Placental pericyte (primary cell): ENCODE results near the gene SLC12A3. TPM values are rescaled to one million over a fixed set of nuclear protein-coding genes. Genes with fewer than 3 reads are reported as not detected.
A peak's percentile ranks its signal among the peaks of the same experiment; 100 is the strongest.

Experiments
- small RNA-seq: library from RNA; depleted of rRNA; stranded (forward); fragments of <200 nt; gene quantifications from one replicate; pipeline ENCODE3, GENCODE V24; 2012; ENCODE audit warnings: low replicate concordance
- total RNA-seq: library from RNA; depleted of rRNA; stranded (reverse); fragments of >200 nt; gene quantifications from 2 replicates; pipeline ENCODE4 v1.2.3, GENCODE V29; 2012

Gene SLC12A3
- not detected in 2 replicates for total RNA-seq

DNA sequence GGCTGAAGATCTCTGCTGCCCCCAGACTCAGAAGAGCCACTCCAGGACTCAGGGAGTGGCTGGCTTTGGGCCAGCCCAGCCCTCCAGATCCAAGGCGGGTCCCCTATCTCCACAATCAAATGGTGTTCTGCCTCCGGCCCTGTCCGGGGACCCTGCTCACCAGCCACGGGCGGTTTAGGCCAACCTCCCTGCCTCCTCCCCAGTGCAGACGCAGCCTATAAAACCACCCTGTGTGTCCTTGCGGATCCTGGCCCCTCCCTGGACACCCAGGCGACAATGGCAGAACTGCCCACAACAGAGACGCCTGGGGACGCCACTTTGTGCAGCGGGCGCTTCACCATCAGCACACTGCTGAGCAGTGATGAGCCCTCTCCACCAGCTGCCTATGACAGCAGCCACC lies at the start of gene SLC12A3:
SLC12A3 (plus strand) TSS at position 248 of the 400 bp plus-strand sequence; CDS start at position 277, 29 bp downstream.

GRCh38 chr16:56931892-56932720 lies 67.1 kb downstream of the SLC12A3 start, which contains the start of gene HERPUD1:
HERPUD1 (plus strand) TSS chr16:56932142; CDS start chr16:56932245, 103 bp downstream.

DNA sequence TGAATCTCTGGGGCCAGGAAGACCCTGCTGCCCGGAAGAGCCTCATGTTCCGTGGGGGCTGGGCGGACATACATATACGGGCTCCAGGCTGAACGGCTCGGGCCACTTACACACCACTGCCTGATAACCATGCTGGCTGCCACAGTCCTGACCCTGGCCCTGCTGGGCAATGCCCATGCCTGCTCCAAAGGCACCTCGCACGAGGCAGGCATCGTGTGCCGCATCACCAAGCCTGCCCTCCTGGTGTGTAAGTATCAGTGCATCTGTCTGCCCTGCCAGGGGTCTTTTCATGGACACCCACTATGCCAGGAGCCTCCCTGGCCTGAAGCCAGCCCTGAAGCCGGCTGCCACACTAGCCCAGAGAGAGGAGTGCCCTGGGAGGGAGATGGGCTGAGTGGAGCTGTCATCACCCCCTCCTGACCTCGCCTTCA lies 96.9 kb downstream of the SLC12A3 start, which contains the start of gene CETP:
CETP (plus strand) TSS at position 100 of the 431 bp plus-strand sequence; CDS start at position 130, 30 bp downstream.

Small RNA genes within 50 kb of the gene (small RNA-seq; reads per million reads assigned to genes)
- gene MIR138-2, result 12.1 reads per million, percentile 95 among the genes with 10 or more reads in this experiment

Other genes starting within 250 kb of the SLC12A3 start
- 90.4 and 152 TPM in 2 replicates for gene MT1E, start 239.4 kb upstream of the SLC12A3 start, total RNA-seq
- 0.88 and 1.1 TPM in 2 replicates for gene MT1M, start 232.5 kb upstream of the SLC12A3 start, total RNA-seq
- gene MT1A, start 226.5 kb upstream of the SLC12A3 start, total RNA-seq, result not detected in 2 replicates
- gene MT1B, start 213.3 kb upstream of the SLC12A3 start, total RNA-seq, result not detected in 2 replicates
- gene MT1F, start 207.2 kb upstream of the SLC12A3 start, total RNA-seq, result not detected in 2 replicates
- gene MT1G, start 197.1 kb upstream of the SLC12A3 start, total RNA-seq, result not detected in 2 replicates
- gene MT1H, start 195.4 kb upstream of the SLC12A3 start, total RNA-seq, result not detected in 2 replicates
- gene MT1X, start 182.7 kb upstream of the SLC12A3 start, total RNA-seq, result 26.0 and 38.7 TPM in 2 replicates
- gene NUP93, start 135.1 kb upstream of the SLC12A3 start, total RNA-seq, result 36.1 and 98.2 TPM in 2 replicates
- gene HERPUD1, start 66.9 kb downstream of the SLC12A3 start, total RNA-seq, result 90.5 and 646 TPM in 2 replicates
- under 0.01 TPM in 1 of 2 replicates, not detected in the other for gene CETP, start 96.7 kb downstream of the SLC12A3 start, total RNA-seq
- gene NLRC5, start 124.3 kb downstream of the SLC12A3 start, total RNA-seq, result 33.5 and 79.3 TPM in 2 replicates
- 15.5 and 34.2 TPM in 2 replicates for gene CPNE2, start 227.4 kb downstream of the SLC12A3 start, total RNA-seq